ENCODE results near the gene TDRD12. TPM values are rescaled to one million over a fixed set of nuclear protein-coding genes. Genes with fewer than 3 reads are reported as not detected.

TDRD12 gene, protein sequence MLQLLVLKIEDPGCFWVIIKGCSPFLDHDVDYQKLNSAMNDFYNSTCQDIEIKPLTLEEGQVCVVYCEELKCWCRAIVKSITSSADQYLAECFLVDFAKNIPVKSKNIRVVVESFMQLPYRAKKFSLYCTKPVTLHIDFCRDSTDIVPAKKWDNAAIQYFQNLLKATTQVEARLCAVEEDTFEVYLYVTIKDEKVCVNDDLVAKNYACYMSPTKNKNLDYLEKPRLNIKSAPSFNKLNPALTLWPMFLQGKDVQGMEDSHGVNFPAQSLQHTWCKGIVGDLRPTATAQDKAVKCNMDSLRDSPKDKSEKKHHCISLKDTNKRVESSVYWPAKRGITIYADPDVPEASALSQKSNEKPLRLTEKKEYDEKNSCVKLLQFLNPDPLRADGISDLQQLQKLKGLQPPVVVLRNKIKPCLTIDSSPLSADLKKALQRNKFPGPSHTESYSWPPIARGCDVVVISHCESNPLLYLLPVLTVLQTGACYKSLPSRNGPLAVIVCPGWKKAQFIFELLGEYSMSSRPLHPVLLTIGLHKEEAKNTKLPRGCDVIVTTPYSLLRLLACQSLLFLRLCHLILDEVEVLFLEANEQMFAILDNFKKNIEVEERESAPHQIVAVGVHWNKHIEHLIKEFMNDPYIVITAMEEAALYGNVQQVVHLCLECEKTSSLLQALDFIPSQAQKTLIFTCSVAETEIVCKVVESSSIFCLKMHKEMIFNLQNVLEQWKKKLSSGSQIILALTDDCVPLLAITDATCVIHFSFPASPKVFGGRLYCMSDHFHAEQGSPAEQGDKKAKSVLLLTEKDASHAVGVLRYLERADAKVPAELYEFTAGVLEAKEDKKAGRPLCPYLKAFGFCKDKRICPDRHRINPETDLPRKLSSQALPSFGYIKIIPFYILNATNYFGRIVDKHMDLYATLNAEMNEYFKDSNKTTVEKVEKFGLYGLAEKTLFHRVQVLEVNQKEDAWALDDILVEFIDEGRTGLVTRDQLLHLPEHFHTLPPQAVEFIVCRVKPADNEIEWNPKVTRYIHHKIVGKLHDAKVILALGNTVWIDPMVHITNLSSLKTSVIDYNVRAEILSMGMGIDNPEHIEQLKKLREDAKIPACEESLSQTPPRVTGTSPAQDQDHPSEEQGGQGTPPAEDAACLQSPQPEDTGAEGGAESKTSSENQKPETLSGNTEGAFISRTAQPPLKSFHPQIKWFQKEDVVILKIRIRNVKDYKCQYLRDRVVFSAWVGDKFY (N-terminal part only)
- total RNA-seq: under 1 TPM in 1 of 2 donors, not detected in 1; 0.52 TPM

DNA sequence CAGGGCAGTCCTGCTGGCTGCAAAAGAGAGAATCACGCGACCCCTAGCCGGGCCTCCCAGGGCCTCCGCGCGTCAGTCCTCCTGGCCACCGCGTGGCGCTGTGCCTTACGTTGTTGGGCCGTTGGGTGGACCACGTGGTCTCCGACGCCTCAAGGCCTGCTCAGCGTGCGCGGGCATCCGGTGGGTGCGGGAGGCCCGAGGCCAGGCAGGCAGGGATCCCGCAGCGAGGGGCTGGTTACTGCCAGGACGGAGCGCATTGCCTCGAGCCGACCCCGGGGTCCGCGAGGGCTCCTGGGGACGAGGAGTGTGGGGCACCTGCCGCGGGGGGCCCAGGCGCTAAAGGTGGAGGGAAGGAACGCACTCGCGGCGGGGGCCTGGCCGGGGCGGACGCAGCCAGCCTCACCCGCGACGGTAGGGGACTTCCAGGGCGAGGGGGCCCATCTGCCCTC lies at the start of gene TDRD12:
TSS of gene TDRD12 (plus strand) at position 157 of the 449 bp plus-strand sequence. CDS start 306 bp downstream, outside the sequence.
- 90 to 95% methylated on average over 27 to 42 of the region's 44 CpGs for WGBS, 2 donors
- Histone ChIP-seq H3K27ac (no peak within 1 kb of the TSS), H3K9me3 (no peaks in the 10 kb centered on the region), H3K4me3 (no peak within 1 kb of the TSS), H3K27me3 (no peaks in the 10 kb centered on the region), H3K36me3 (replicated peaks in 1 of 2; ENCODE audit: insufficient read depth in 1 of 2, low read depth in 2 of 2) (no peaks in the 10 kb centered on the region), H3K4me1 (no peaks in the 10 kb centered on the region)
- TF ChIP-seq, protein P1, sequence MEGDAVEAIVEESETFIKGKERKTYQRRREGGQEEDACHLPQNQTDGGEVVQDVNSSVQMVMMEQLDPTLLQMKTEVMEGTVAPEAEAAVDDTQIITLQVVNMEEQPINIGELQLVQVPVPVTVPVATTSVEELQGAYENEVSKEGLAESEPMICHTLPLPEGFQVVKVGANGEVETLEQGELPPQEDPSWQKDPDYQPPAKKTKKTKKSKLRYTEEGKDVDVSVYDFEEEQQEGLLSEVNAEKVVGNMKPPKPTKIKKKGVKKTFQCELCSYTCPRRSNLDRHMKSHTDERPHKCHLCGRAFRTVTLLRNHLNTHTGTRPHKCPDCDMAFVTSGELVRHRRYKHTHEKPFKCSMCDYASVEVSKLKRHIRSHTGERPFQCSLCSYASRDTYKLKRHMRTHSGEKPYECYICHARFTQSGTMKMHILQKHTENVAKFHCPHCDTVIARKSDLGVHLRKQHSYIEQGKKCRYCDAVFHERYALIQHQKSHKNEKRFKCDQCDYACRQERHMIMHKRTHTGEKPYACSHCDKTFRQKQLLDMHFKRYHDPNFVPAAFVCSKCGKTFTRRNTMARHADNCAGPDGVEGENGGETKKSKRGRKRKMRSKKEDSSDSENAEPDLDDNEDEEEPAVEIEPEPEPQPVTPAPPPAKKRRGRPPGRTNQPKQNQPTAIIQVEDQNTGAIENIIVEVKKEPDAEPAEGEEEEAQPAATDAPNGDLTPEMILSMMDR (IDR thresholded peaks at IDR 0.05): no peak
- DNase-seq: no peak
- intact Hi-C loops (cut with DNase I): no loop called here
- ATAC-seq: no peak

DNA sequence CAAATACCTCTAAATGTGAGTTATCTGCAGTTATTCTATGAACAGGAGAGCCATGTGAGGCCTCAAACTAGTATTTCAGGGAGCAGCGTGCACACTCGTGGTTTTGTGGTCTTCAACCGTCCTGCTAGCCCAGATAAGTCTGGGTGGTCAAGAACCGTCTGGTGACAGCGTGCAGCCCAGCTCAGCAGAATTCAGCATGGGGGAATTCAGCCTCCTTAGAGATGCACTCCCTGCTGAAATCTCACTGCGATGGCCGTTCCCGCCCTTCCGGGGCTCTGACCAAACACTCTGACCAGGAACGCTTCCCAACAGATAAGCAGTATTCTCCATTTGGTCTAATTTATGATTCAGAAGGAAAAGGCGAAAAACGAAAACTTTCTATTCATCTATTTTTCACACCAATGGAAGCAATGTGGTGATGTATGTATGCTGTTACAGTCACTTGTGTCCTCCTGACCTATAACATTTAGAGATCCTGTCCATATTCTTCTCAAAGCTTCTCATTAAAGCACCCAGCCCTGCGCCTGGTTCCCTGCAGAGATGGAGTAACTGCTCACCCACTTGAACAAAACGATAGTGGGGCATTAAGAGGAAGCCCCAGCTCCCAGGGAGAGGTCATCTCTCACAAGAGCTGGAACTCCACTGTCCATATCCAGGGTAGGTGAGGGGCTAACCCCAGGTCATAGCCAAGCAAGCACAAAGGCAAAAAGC lies 47.5 kb upstream of the TDRD12 start:
- intact Hi-C loops (cut with DNase I): no loop called here
- peaks cover 36% of the 10 kb centered on the region for H3K4me1 ChIP-seq

DNA sequence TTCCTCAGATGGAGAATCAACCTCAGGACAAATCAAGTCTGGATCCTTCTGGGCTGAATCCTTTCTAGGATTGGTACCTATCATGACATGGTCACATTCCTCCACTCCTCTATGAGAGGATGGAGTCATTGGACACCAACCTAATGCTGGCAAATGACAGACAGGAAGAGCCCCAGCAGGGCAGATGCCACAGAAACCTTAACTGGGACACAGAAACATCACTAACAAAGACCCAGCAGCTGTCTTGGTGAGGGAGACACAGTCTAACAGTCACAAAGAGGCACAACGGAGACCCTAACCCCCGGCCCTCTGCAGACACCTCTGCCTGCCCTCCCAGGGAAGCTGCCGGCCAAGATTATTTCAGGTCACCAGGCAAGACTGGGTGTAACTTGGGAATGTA lies 46.7 kb upstream of the TDRD12 start:
- H3K27ac ChIP-seq: no peak overlapping the region
- peaks cover 0 to 4% of the 10 kb centered on the region in 2 donors for H3K27me3 ChIP-seq
- no peaks in the 10 kb centered on the region for H3K9me3 ChIP-seq
- no peak overlapping the region for H3K4me3 ChIP-seq
- WGBS, 2 donors: 78 to 100% methylated on average over 1 to 3 of the region's 3 CpGs
- ATAC-seq (no peak), DNase-seq (no peak)
- intact Hi-C loops (cut with DNase I): no loop called here
- H3K4me1 ChIP-seq: peaks cover 36% of the 10 kb centered on the region
- no peaks in the 10 kb centered on the region for H3K36me3 ChIP-seq (replicated peaks in 1 of 2; ENCODE audit: insufficient read depth in 1 of 2, low read depth in 2 of 2)
- TF ChIP-seq, protein P1 (IDR thresholded peaks at IDR 0.05): no peak
- TF ChIP-seq POLR2A (IDR thresholded peaks at IDR 0.05): no peak

More for the DNA sequence above, 47.5 kb upstream of the TDRD12 start:
- TF ChIP-seq POLR2A (IDR thresholded peaks at IDR 0.05): no peak
- TF ChIP-seq, protein P1 (IDR thresholded peaks at IDR 0.05): no peak
- peaks cover 0 to 4% of the 10 kb centered on the region in 2 donors for H3K27me3 ChIP-seq
- no peaks in the 10 kb centered on the region for H3K36me3 ChIP-seq (replicated peaks in 1 of 2; ENCODE audit: insufficient read depth in 1 of 2, low read depth in 2 of 2)
- ATAC-seq (no peak), DNase-seq (no peak)
- no peak overlapping the region for H3K4me3 ChIP-seq
- no peaks in the 10 kb centered on the region for H3K9me3 ChIP-seq
- WGBS, 2 donors: 68 to 75% methylated on average over 13 to 14 of the region's 14 CpGs
- H3K27ac ChIP-seq: no peak overlapping the region

DNA sequence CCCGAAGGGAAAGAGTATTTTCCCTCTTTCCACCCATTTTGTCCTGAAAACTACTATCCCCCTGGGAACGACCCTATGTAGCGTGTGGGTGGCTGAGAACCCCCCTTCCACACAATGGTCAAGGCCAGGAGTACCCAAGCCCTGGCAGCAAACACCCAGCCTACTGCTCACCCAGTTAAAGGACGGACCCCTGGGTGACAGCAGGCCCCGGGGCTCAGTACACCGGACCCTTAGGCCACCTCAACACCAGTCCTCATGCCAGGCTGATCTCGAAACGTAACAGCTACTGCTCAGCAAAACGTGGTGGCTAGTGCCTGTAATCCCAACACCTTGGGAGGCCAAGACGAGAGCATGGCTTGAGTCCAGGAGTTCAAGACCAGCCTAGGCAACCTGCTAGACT lies 46.0 kb upstream of the TDRD12 start:
- Histone ChIP-seq H3K4me1 (peaks cover 36% of the 10 kb centered on the region), H3K27ac (no peak overlapping the region)

More for the DNA sequence above, 46.0 kb upstream of the TDRD12 start:
- no peak for TF ChIP-seq POLR2A (IDR thresholded peaks at IDR 0.05)
- TF ChIP-seq, protein P1 (IDR thresholded peaks at IDR 0.05): no peak
- ATAC-seq: no peak
- H3K36me3 ChIP-seq (replicated peaks in 1 of 2; ENCODE audit: insufficient read depth in 1 of 2, low read depth in 2 of 2): no peaks in the 10 kb centered on the region
- H3K9me3 ChIP-seq: no peaks in the 10 kb centered on the region
- peaks cover 0 to 4% of the 10 kb centered on the region in 2 donors for H3K27me3 ChIP-seq
- no peak overlapping the region for H3K4me3 ChIP-seq
- DNase-seq: no peak
- WGBS, 2 donors: 78 to 80% methylated on average over 10 of the region's 10 CpGs
- intact Hi-C loops (cut with DNase I): no loop called here

Data from body of pancreas (tissue), 4 donors.